H1 (cell line): Measurements from ENCODE around the gene ACTN4. TPM values are rescaled to one million over a fixed set of nuclear protein-coding genes. Genes with fewer than 3 reads are reported as not detected.

Source experiments
- CTCF ChIA-PET: fragments of 300-600 bp; sonication (Branson Sonifier 250); formaldehyde crosslinking; loops from one replicate; lab custom pipeline; 2021; ENCODE audit not compliant: partially characterized antibody; lab: Charles Lee
- POLR2A ChIA-PET: fragments of 300-600 bp; sonication (Branson Sonifier 250); formaldehyde crosslinking; loops from one replicate; lab custom pipeline; 2021; ENCODE audit warnings: inconsistent platforms; ENCODE audit not compliant: partially characterized antibody; lab: Charles Lee
- DNase-seq, 2 experiments: peaks; one replicate each; pipeline versions ENCODE4 v3.0.0 to v3.0.0-alpha.2; 2010 to 2022; ENCODE audit warnings: low spot score in 2 of 2, low read depth in 1 of 2, mixed read lengths in 1 of 2
- FAIRE-seq: peaks from 2 replicates; lab custom pipeline; 2011; peaks lifted over from hg19 to GRCh38; lab: Jason Lieb, UNC
- H2AFZ ChIP-seq: 2 replicates; pipeline ENCODE4 v1.8.1; 2012; ENCODE audit warnings: low read length, inconsistent platforms
- H2AK5ac ChIP-seq: 2 replicates; pipeline ENCODE4 v1.6.1; 2013; ENCODE audit warnings: low read depth, low read length
- H2BK120ac ChIP-seq: replicated peaks from 2 replicates; pipeline ENCODE3; 2013; ENCODE audit warnings: low read depth, low read length, inconsistent platforms
- H2BK12ac ChIP-seq: 2 replicates; pipeline ENCODE4 v1.6.1; 2013; ENCODE audit warnings: low read depth, low read length
- H2BK15ac ChIP-seq: 2 replicates; pipeline ENCODE4 v1.6.1; 2013; ENCODE audit warnings: low read length
- H2BK20ac ChIP-seq: 2 replicates; pipeline ENCODE4 v1.6.1; 2013; ENCODE audit warnings: low read length
- H2BK5ac ChIP-seq: 2 replicates; pipeline ENCODE4 v1.6.1; 2013; ENCODE audit warnings: low read depth, low read length
- H3K14ac ChIP-seq: 2 replicates; pipeline ENCODE4 v1.6.1; 2013; ENCODE audit warnings: inconsistent platforms; ENCODE audit not compliant: insufficient read length
- H3K18ac ChIP-seq: 2 replicates; pipeline ENCODE4 v1.6.1; 2013; ENCODE audit warnings: low read length; ENCODE audit errors: extremely low read depth
- H3K23ac ChIP-seq: 2 replicates; pipeline ENCODE4 v1.6.1; 2013; ENCODE audit warnings: inconsistent platforms; ENCODE audit not compliant: insufficient read length
- H3K23me2 ChIP-seq: 2 replicates; pipeline ENCODE4 v1.6.1; 2013; ENCODE audit warnings: low read depth, low read length
- H3K27ac ChIP-seq: 2 replicates; pipeline ENCODE4 v1.6.1; 2011; ENCODE audit warnings: low read depth, low read length, inconsistent platforms
- H3K27me3 ChIP-seq, 4 experiments: replicated peaks in 1 of 4; 1 replicate in 1 of 4; 2 replicates in 3 of 4; pipeline versions ENCODE4 v1.6.1 to v1.8.1; 2011 to 2013; ENCODE audit warnings: low read length in 3 of 4, mild to moderate bottlenecking in 3 of 4, inconsistent platforms in 2 of 4, mixed read lengths in 2 of 4, moderate library complexity in 1 of 4; ENCODE audit not compliant: control insufficient read depth in 3 of 4, insufficient read depth in 3 of 4; ENCODE audit errors: extremely low read depth in 1 of 4
- H3K36me3 ChIP-seq, 4 experiments: 2 replicates each; pipeline versions ENCODE4 v1.6.1 to v1.8.1; 2011 to 2013; ENCODE audit warnings: mild to moderate bottlenecking in 4 of 4, low read length in 3 of 4, moderate library complexity in 2 of 4, control low read depth in 1 of 4, inconsistent platforms in 1 of 4; ENCODE audit not compliant: insufficient read depth in 4 of 4, control insufficient read depth in 2 of 4
- H3K4ac ChIP-seq: replicated peaks from 2 replicates; pipeline ENCODE3; 2013; ENCODE audit warnings: low read length, low read depth, mixed read lengths, inconsistent platforms; ENCODE audit not compliant: insufficient read length
- H3K4me1 ChIP-seq, 4 experiments: replicated peaks in 1 of 4; 1 replicate in 1 of 4; 2 replicates in 3 of 4; pipeline versions ENCODE4 v1.6.1 to v1.8.1; 2011 to 2013; ENCODE audit warnings: low read length in 3 of 4, inconsistent platforms in 2 of 4, mixed read lengths in 1 of 4; ENCODE audit not compliant: insufficient read depth in 4 of 4, control insufficient read depth in 3 of 4
- H3K4me2 ChIP-seq, 2 experiments: 2 replicates each; pipeline versions ENCODE4 v1.6.1 to v1.8.1; 2011 to 2013; ENCODE audit warnings: low read depth in 2 of 2, low read length in 2 of 2, control low read depth in 1 of 2, inconsistent platforms in 1 of 2, mild to moderate bottlenecking in 1 of 2; ENCODE audit not compliant: insufficient read depth in 1 of 2
- H3K4me3 ChIP-seq, 4 experiments: fragments of 200-600, 300-600 bp in 1 of 4; sonication (generic), shearing (Covaris generic), sonication (Bioruptor Twin) in 1 of 4; 2 replicates each; pipeline versions ENCODE4 v1.5.1 to v1.8.1; 2011 to 2016; ENCODE audit warnings: low read length in 4 of 4, low read depth in 3 of 4, control low read depth in 2 of 4, inconsistent platforms in 2 of 4, mild to moderate bottlenecking in 2 of 4, mixed read lengths in 1 of 4, moderate library complexity in 1 of 4; ENCODE audit not compliant: insufficient read depth in 2 of 4; ENCODE audit errors: extremely low read depth in 1 of 4
- H3K56ac ChIP-seq: replicated peaks from 2 replicates; pipeline ENCODE3; 2013; ENCODE audit warnings: low read depth, mild to moderate bottlenecking, mixed read lengths, low read length, inconsistent platforms; ENCODE audit not compliant: insufficient read length
- H3K79me1 ChIP-seq: 2 replicates; pipeline ENCODE4 v1.6.1; 2013; ENCODE audit warnings: low read depth, low read length, control low read depth
- H3K79me2 ChIP-seq, 2 experiments: 2 replicates each; pipeline versions ENCODE4 v1.6.1 to v1.8.1; 2012 to 2013; ENCODE audit warnings: low read length in 2 of 2, mild to moderate bottlenecking in 2 of 2, inconsistent platforms in 1 of 2; ENCODE audit not compliant: insufficient read depth in 2 of 2, control insufficient read depth in 1 of 2
- H3K9ac ChIP-seq, 4 experiments: replicated peaks in 1 of 4; 1 replicate in 1 of 4; 2 replicates in 3 of 4; pipeline versions ENCODE4 v1.6.1 to v1.8.1; 2011 to 2013; ENCODE audit warnings: low read depth in 3 of 4, low read length in 3 of 4, control low read depth in 2 of 4, mild to moderate bottlenecking in 2 of 4, moderate library complexity in 2 of 4, inconsistent platforms in 1 of 4; ENCODE audit errors: extremely low read depth in 1 of 4
- H3K9me3 ChIP-seq, 2 experiments: 2 replicates each; pipeline versions ENCODE4 v1.6.1 to v1.8.1; 2012 to 2013; ENCODE audit warnings: mild to moderate bottlenecking in 2 of 2, moderate library complexity in 2 of 2, control low read depth in 1 of 2, inconsistent platforms in 1 of 2, low read depth in 1 of 2, low read length in 1 of 2, mixed read lengths in 1 of 2; ENCODE audit not compliant: insufficient read depth in 2 of 2
- H4K20me1 ChIP-seq, 2 experiments: replicated peaks in 1 of 2; 2 replicates each; pipeline versions ENCODE3 to v1.8.1; 2011 to 2013; ENCODE audit warnings: inconsistent platforms in 2 of 2, low read length in 2 of 2, mild to moderate bottlenecking in 1 of 2; ENCODE audit not compliant: insufficient read depth in 2 of 2, control insufficient read depth in 1 of 2
- H4K5ac ChIP-seq: 2 replicates; pipeline ENCODE4 v1.6.1; 2013; ENCODE audit warnings: low read length, low read depth, mixed read lengths, inconsistent platforms; ENCODE audit not compliant: insufficient read length
- H4K8ac ChIP-seq: 2 replicates; pipeline ENCODE4 v1.8.0; 2013; ENCODE audit warnings: mild to moderate bottlenecking, moderate library complexity, low read length, inconsistent platforms; ENCODE audit not compliant: insufficient read depth; ENCODE audit errors: extremely low read depth
- H4K91ac ChIP-seq: replicated peaks from 2 replicates; pipeline ENCODE3; 2013; ENCODE audit warnings: low read length, mixed read lengths, inconsistent platforms; ENCODE audit not compliant: insufficient read length
- ATF2 ChIP-seq: IDR thresholded peaks from 2 replicates; pipeline ENCODE4 v1.6.1; 2012; ENCODE audit warnings: low read length, inconsistent platforms
- CREB1 ChIP-seq: IDR thresholded peaks from 2 replicates; pipeline ENCODE4 v1.6.1; 2012; ENCODE audit warnings: inconsistent platforms
- JUN ChIP-seq: IDR thresholded peaks from 2 replicates; pipeline ENCODE4 v1.6.1; 2011; ENCODE audit warnings: low read depth, mild to moderate bottlenecking, improper control_type of control experiment, low read length
- JUND ChIP-seq: IDR thresholded peaks from 2 replicates; pipeline ENCODE4 v1.6.1; 2011; ENCODE audit warnings: mild to moderate bottlenecking, improper control_type of control experiment, low read length
- MAFK ChIP-seq: IDR thresholded peaks from 2 replicates; pipeline ENCODE4 v1.6.1; 2012; ENCODE audit warnings: low read depth, mild to moderate bottlenecking, improper control_type of control experiment, low read length
- POLR2A ChIP-seq, 2 experiments: IDR thresholded peaks; 1 replicate in 1 of 2; 2 replicates in 1 of 2; pipeline ENCODE4 v1.6.1; 2011; ENCODE audit warnings: low read depth in 2 of 2, low read length in 2 of 2, mild to moderate bottlenecking in 2 of 2; ENCODE audit errors: control extremely low read depth in 1 of 2
- RBBP5 ChIP-seq: IDR thresholded peaks from 2 replicates; pipeline ENCODE4 v1.7.1; 2012; ENCODE audit warnings: low read depth, mild to moderate bottlenecking, inconsistent platforms, low read length, moderate library complexity, borderline replicate concordance
- SIN3A ChIP-seq, 2 experiments: IDR thresholded peaks in 1 of 2; conservative IDR thresholded peaks in 1 of 2; 2 replicates each; pipeline ENCODE4 v1.6.1; 2011 to 2012; ENCODE audit warnings: low read length in 2 of 2, improper control_type of control experiment in 1 of 2, low read depth in 1 of 2, mild to moderate bottlenecking in 1 of 2
- SP1 ChIP-seq: IDR thresholded peaks from 2 replicates; pipeline ENCODE4 v1.6.1; 2011; ENCODE audit warnings: low read depth, low read length
- WGBS, 2 experiments: shearing (Covaris generic) in 1 of 2; methylation state at CpG; one replicate each; pipeline versions ENCODE4 v1.1.6 to v1.1.7; 2013 to 2015; ENCODE audit warnings: low lambda C conversion rate in 2 of 2, mixed read lengths in 2 of 2, inconsistent platforms in 1 of 2, low coverage in 1 of 2, missing lambda C conversion rate in 1 of 2; ENCODE audit not compliant: insufficient replicate concordance in 2 of 2, insufficient coverage in 1 of 2, insufficient read length in 1 of 2; ENCODE audit errors: extremely low coverage in 1 of 2, missing lambda C conversion rate in 1 of 2; 5-methylcytosine and 5-hydroxymethylcytosine counted together
- polyA plus RNA-seq, 7 experiments: library from polyadenylated mRNA; depleted of rRNA in 3 of 7; stranded (reverse) in 5 of 7; unstranded in 2 of 7; fragments of >200 nt in 5 of 7; fragments of 200-250 nt in 2 of 7; gene quantifications; 1 replicate in 5 of 7; 2 replicates in 1 of 7; 4 replicates in 1 of 7; pipeline versions ENCODE4 v1.2.1 to v1.2.3, GENCODE V29; 2011 to 2013; ENCODE audit warnings: missing spikeins in 2 of 7, mixed read lengths in 2 of 7
- total RNA-seq: library from RNA; stranded (reverse); fragmentation: NEBNext Ultra II Directional; extraction: Animal tissue kit (Norgen Biotek cat#: 25700); gene quantifications from 2 replicates; pipeline ENCODE4 v1.2.1, GENCODE V29; 2021

ACTN4 gene
- total and polyA plus RNA-seq, 2 of the 8 experiments (the other 6 are each of a cell fraction or from before 2014, with no cell fraction given), result 211 to 520 TPM

GRCh38 chr19:38693380-38694223, 46.2 kb downstream of the ACTN4 start:
- H2AK5ac ChIP-seq, result peak overlapping the region; percentile 86; the same call in 1 of the 2 replicates
- H3K36me3 ChIP-seq, result peaks cover 0 to 4% (median 0%) of the 10 kb centered on the region in 4 experiments; a peak in 1 of 8 replicates
- peak overlapping the region; percentile 92 for H2BK12ac ChIP-seq
- peaks cover 36% of the 10 kb centered on the region for H3K79me1 ChIP-seq
- H3K18ac ChIP-seq, result peak overlapping the region; percentile 96
- H4K91ac ChIP-seq, result peak overlapping the region; percentile 68
- H2BK20ac ChIP-seq, result peak overlapping the region; percentile 13; the same call in 1 of the 2 replicates
- H4K20me1 ChIP-seq, result peaks cover 10 to 31% of the 10 kb centered on the region in 2 experiments
- H3K4me3 ChIP-seq, result no peak overlapping the region
- ChIA-PET CTCF (interaction anchor here (1.1 to 5.6 kb wide), 4 partner anchors 18 to 194 kb away, joined by 3 to 32 read pairs (median 4); no protein-coding TSS in a partner anchor), POLR2A (interaction anchor here (1.1 to 23.4 kb wide), 7 partner anchors 10 to 46 kb away, joined by 3 to 495 read pairs (median 9); partner anchors contain the start of gene ACTN4)
- H2AFZ ChIP-seq, result no peak overlapping the region
- no peaks in the 10 kb centered on the region for H3K27me3 ChIP-seq
- H3K4me1 ChIP-seq, result peaks cover 3 to 36% (median 20%) of the 10 kb centered on the region in 4 experiments
- DNase-seq (no peak), FAIRE-seq (no peak)
- H3K4me2 ChIP-seq, result peak overlapping the region; percentile 7 to 48; a peak in 3 of 4 replicates
- H2BK15ac ChIP-seq, result no peak overlapping the region; the same call in 1 of the 2 replicates
- peaks cover 4 to 93% of the 10 kb centered on the region in 2 experiments; a peak in 2 of 4 replicates for H3K79me2 ChIP-seq
- no peak overlapping the region for H4K5ac ChIP-seq
- 64% methylated on average over 17 of the region's 19 CpGs; no CpG with 5 or more reads in 1 of the 2 experiments for WGBS, 2 experiments
- H4K8ac ChIP-seq, result no peak overlapping the region; the same call in 1 of the 2 replicates
- H3K9me3 ChIP-seq, result no peaks in the 10 kb centered on the region
- peak overlapping the region; percentile 94 for H2BK5ac ChIP-seq
- H3K9ac ChIP-seq, result peak overlapping the region in 2 of 4 experiments; percentile 40 to 53; a peak in 4 of 7 replicates
- peak overlapping the region; percentile 44 for H3K4ac ChIP-seq
- H3K14ac ChIP-seq, result no peak overlapping the region
- no peaks in the 10 kb centered on the region for H3K23me2 ChIP-seq
- H3K56ac ChIP-seq, result no peak overlapping the region
- no peak overlapping the region for H2BK120ac ChIP-seq
- H3K27ac ChIP-seq, result peak overlapping the region; percentile 84
- no peak overlapping the region for H3K23ac ChIP-seq
- TF ChIP-seq MAFK (no peak), ATF2 (peak; percentile 84), JUND (peak; percentile 95), SP1 (no peak), JUN (peak; percentile 90), CREB1 (peak; percentile 48; the same call in 1 of the 2 replicates), RBBP5 (no peak), POLR2A (IDR thresholded peaks at IDR 0.05; ENCODE audit: control extremely low read depth in 1 of 2, low read depth in 2 of 2, low read length in 2 of 2) (peak in 1 of 2 experiments; percentile 76; a peak in 2 of 3 replicates), SIN3A (conservative IDR thresholded peaks at IDR 0.05 in 1 of 2, IDR thresholded peaks at IDR 0.05 in 1 of 2; ENCODE audit: low read depth in 1 of 2, low read length in 2 of 2) (0 out of 4 replicates have a peak, but pooled peaks of 1 of the 2 experiments have one; percentile 20)
